GM19035 (cell line): ENCODE results near the gene AVPR1A.
"Not testable (repeated sequence)": the region's sequence is repeated elsewhere in the genome, so short reads cannot be mapped to it uniquely, and the experiment has no call there.

ENCODE experiments used
- ATAC-seq: cut with Tn5 transposase; IDR thresholded peaks from one replicate; pipeline ENCODE4 v1.9.1; 2021; ENCODE audit not compliant: unreplicated experiment

Gene AVPR1A

GRCh38 chr12:63150713-63151622, at the start of gene AVPR1A:
Gene AVPR1A, minus strand, starts transcription at chr12:63151201. Its CDS starts 365 bp downstream, at chr12:63150836.
- ATAC-seq, result no peak

DNA sequence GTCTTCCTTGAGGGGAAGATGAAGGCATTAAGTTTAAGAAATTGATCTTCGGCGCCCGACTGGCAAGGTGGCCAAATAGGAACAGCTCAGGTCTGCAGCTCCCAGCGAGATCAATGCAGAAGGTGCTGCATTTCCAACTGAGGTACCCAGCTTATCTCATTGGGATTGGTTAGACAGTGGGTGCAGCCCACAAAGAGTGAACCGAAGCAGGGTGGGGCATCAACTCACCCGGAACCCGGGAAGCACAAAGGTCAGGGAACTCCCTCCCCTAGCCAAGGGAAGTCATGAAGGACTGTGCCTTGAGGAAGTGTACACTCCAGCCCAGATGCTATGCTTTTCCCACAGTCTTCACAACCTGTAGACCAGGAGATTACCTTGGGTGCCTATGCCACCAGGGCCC, 45.2 kb upstream of the AVPR1A start:
- no peak for ATAC-seq

DNA sequence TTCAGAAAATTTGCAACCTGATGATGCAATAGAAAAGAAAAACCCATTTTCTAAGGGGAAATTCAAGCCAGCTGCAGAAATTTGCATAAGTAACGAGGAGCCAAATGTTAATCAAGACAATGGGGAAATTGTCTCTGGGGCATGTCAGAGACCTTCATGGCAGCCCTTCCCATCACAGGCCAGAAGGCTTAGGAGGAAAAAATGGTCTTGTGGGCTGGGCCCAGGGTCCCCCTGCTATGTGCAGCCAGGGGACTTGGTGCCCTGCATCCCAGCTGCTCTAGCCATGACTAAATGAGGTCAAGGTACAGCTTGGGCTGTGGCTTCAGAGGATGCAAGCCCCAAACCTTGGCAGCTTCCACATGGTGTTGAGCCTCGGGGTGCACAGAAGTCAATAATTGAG, 28.2 kb upstream of the AVPR1A start:
- no peak for ATAC-seq

- no peak for ATAC-seq
These were observed 19.3 kb upstream of the AVPR1A start for GRCh38 chr12:63170321-63170720.

DNA sequence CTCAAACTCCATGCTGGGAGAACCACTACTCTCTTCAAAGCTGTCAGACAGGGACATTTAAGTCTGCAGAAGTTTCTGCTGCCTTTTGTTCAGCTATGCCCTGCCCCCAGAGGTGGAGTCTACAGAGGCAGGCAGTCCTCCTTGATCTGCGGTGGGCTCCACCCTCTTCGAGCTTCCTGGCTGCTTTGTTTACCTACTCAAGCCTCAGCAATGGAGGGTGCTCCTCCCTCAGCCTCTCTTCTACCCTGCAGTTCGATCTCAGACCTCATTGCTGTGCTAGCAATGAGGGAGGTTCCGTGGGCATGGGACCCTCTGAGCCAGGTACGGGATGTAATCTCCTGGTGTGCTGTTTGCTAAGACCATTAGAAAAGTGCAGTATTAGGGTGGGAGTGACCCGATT, 16.7 kb upstream of the AVPR1A start:
- not testable (repeated sequence) for ATAC-seq

- no peak for ATAC-seq
These were observed 13.9 kb upstream of the AVPR1A start for GRCh38 chr12:63164911-63165310.

DNA sequence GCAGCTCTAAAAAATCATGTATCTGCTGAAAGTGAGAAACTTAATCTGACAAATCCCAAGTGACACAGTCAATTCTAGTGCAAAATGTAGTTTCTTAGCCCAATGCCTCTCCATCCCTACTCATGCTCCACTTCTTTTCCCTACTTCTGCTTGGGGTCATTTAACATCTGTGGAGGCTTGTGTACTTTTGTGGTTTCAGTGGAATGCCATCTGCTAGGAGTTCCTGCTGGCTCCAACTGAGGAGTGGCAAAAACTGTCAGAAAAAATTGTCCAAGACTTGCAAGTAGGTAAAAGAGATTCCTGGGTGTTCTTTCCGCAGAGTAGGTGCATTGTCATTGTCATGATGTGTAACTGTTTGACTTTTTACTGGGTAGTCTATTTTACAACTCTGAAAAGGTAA, 12.5 kb upstream of the AVPR1A start:
- no peak for ATAC-seq

DNA sequence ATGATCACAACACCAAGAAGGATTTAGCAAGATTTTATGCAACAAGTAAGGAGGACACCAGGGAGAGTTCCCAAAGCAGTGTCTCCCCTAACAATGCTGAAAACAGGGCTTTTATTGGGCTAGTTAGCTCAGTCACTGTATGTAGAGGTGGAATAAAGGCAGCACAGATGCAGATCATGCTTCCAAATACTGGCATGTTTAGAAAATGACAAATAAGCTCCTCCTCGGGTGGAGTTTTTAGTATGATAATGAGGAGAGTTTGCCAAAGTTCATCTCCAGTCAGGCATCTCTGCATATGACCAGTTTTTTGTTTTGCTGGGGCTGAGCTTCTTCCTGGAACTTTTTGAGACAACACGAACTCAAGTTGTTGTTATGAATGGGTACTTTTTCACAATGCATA, 4.4 kb upstream of the AVPR1A start:
- no peak for ATAC-seq

DNA sequence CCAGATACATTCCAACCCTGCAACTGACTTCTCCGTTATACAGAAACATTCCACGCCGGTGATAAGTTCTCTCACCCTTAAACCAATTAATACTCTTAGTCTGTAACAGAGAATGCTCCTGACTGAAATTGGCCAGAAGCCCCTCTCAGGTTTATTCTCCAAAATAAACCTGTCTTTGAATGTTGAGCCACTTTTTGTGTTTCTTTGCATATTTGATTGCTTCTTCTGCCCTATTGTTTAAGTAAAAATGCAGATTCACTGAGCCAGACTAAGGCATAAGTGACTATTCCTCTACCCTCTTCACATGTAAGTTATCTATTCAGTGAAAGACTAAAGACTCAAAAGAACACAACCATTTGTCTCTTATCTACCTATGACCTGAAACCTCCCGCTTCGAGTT, 3.6 kb upstream of the AVPR1A start:
- no peak for ATAC-seq

GRCh38 chr12:63152321-63152700, 1.3 kb upstream of the AVPR1A start:
- no peak for ATAC-seq

- peak; percentile 73 for ATAC-seq
These were observed 771 bp upstream of the AVPR1A start for GRCh38 chr12:63151623-63152320.

DNA sequence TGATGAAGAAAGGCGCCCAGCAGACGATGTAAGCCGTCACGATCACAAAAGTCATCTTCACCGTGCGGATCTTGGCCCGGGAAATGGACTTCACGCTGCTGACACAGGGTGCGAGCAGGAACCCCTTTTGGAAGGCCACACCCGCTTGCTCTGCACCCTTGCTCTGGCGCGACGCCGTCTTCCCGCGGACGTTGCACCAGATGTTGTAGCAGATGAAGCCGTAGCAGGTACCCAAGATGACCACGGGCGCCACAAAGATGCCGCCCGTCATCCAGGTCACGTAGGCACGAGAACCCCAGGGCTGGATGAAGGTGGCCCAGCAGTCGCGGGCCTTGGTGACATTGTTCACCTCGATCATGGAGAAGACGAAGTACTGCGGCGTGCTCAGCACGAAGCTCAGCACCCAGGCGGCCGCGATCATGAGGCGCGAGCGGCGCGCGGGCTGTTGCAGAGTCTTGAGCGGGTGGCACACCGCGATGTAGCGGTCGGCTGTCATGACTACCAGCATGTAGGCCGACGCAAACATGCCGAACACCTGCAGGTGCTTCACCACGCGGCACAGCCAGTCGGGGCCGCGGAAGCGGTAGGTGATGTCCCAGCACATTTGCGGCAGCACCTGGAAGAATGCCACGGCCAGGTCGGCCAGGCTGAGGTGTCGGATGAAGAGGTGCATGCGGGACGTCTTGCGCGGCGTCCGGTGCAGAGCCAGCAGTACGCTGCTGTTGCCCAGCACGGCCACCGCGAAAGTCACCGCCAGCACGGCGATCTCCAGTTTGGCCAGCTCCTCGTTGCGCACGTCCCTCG, 890 bp downstream of the AVPR1A start:
- no peak for ATAC-seq

DNA sequence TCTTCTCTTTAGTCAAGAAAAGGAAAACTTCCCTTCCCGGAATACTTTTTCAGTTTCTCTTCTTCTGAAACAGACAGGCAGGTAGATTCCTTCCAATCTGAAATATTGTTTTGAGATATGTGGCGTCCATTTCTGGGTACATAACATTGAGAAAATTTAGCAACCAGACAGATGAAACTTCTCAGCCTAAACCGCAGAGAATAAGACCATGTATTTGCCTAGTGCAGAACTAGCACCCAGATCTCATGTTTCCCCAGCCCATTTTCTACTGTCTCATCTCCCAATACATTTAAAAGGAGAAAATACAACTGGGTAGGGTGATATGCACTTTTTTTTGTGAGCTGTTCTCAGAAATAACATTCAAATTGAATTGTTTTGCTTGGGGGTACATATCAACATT, 6.4 kb downstream of the AVPR1A start:
- ATAC-seq, result no peak

GRCh38 chr12:63138488-63138887, 12.5 kb downstream of the AVPR1A start:
- no peak for ATAC-seq

- ATAC-seq, result no peak
These were observed 17.0 kb downstream of the AVPR1A start for GRCh38 chr12:63133981-63134380.

- ATAC-seq, result no peak
These were observed 18.8 kb downstream of the AVPR1A start for GRCh38 chr12:63132201-63132600.

- ATAC-seq, result no peak
These were observed 21.1 kb downstream of the AVPR1A start for GRCh38 chr12:63129927-63130326.

DNA sequence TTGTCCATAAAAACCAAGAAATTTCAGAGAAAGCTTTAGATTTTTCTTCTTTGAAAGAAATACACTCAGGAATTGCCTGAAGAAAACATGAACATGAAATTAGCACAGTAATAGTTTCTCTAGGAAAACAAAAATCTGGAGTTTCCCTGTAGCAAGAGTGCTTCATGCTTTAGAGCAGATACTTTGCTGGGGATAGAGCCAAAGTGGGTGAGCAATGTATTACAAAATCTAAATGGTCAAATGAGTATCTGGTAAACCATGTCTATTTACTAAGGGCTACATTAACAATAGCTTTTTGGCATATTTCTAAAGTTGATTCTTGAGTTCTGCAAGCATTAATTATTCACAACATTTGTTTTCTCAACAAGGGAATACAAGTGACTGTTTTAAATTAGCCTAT, 26.2 kb downstream of the AVPR1A start:
- ATAC-seq, result no peak

DNA sequence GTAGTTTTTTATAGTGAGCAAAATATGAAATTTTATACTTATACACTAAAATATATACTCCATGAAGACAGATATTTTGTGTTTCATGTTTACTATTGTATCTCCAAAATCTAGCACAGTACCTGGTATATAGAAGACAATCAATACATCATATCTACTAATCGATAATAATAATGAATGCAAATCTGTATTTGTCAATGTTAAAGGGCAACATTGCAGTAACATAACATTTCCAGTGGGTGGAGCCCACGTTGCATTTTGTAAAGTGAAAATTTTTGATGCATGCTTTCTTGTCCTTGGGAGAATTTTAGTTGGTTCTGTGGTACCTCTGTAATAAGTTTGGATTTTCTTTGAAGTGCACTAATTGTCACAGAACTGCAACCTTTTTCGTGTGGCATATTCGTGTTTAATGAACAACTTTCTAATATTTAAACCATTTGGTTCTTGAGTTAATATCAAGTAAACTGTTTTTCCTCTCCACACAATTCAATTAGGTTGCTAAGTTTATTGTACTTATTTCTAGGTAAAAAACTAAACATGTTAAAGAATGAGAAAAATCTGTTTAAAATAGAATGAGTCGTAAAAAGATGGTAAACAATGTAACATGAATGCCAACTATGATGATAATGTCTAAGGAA, 47.4 kb downstream of the AVPR1A start:
- peak; percentile 65 for ATAC-seq

DNA sequence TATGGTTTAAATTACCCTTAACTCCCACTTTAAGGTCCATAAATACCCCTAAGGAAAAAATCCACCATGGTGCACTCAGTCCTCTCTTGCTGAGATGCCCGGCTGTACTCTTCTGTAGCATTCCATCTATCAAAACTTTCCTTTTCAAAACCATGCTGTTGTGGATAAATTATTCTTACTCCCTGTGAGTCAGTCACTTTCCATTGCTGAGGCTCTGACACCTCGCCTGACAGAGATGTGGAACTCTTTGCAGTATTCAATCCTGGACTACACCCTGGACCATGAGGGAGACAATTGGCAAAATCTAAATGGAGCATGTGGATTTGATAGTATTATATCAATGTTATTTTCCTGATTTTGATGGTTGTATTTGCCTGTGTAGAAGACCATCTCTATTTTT, 49.1 kb downstream of the AVPR1A start:
- ATAC-seq, result no peak

DNA sequence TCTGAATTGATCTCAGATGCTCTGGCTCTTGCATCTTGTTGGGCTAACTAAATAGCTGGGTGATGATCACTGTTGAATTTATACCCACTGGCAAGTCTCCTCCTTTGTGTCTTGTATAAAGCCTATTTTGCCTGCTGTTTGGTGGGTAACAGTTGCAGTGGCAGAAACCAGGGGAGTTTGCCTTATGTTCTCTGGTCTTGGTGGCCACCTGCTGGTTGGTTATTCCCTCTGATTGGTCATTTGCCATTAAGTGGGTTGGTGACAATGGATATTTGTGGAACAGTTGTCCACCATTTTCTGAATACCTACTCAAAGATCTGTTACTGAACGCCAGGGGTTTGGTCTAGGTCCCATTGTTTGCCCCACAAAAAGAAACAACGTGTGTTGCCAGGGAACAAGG, 52.1 kb downstream of the AVPR1A start:
- no peak for ATAC-seq
